NCI-H1694 (cell line): Measurements from ENCODE around the gene BOD1.
"Not testable (repeated sequence)": the region's sequence is repeated elsewhere in the genome, so short reads cannot be mapped to it uniquely, and the experiment has no call there.

Source experiments
- DNase-seq: peaks from one replicate; lab custom pipeline; 2025; lab: John Stamatoyannopoulos, UW

BOD1 gene

DNA sequence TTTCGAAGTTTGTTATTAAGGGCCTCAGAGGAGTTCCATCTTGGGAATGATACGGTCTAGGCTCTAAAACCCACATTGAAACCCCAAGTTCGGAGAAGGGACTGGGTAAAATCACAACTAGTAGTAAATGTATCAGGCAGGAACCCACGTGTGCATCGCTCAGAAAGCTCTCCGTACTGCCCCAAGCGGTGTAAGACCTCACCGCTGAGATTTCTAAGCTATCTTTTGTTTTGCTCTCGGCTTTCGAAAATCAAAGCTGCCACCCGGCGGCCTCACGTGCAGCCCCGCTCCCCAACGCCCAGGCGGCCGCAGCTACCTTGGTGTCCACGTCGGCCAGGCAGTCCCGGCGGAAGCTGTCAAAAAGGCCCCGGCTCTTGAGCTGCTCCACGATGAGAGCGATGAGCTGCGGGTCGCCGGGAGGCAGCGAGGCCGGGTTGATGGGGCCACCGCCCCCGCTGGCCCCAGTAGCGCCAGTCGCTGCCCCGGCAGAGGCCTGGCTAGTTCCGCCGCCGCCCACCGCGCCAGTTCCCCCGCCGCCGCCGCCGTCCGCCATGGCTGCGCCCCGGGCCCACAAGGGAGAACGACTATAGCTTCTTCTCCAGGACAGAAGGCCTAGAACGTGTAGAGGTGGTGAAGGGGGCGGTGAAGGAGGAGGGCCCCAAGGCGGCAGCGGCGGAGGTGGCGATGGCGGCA lies 420 bp downstream of the BOD1 start:
- peak; percentile 21 for DNase-seq

DNA sequence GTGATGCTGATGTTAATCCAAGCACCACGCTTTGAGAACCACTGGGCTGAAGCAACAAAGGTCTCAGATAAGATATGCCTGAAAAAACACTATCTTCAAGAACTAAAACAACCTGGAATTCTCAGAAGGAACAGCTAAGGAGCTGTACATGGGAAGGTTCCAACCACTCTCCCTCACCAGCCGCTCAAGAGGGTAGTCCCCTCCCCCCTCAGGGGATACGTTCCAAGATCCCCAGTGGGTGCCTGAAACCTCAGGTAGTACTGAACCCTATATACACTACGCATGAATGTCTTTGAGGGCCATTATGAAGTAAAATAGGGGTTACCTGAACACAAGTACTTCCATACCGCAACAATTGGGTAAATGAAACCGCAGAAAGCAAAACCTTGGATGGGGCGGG lies 1.9 kb downstream of the BOD1 start:
- DNase-seq, result no peak

DNA sequence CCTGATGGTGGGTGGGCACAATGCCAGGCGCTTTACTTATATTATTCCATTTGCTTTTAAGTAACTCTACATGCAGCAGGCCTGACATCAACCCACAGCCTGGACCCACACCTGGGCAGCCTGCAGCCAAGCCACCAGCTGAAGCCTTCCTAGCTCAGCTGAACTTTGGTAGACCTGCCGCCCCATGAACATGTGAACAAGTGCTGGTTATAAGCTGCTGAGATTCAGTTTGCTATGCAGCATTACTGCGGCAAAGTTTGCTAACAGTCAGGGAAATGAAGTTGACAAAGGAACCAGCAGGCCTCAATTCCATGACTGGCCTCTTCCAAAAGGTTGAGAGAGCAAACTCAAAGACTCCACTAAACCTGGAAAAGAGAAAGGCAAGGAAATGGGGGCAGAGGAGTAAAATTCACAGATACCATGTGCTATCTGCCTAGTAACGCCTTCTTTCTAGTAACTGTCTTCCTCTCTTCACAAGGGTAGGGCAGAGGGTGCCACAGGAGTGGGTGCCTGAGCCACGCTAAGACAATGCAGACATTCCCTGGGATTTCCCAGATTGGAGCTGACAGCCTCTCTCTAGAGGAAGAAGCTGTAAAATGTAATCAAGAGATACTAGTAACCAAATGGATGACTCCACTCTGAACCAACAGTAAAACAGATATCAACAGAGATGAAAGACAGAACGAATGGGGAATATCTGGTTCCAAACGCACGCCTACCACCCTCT lies 2.9 kb downstream of the BOD1 start:
- DNase-seq, result no peak

DNA sequence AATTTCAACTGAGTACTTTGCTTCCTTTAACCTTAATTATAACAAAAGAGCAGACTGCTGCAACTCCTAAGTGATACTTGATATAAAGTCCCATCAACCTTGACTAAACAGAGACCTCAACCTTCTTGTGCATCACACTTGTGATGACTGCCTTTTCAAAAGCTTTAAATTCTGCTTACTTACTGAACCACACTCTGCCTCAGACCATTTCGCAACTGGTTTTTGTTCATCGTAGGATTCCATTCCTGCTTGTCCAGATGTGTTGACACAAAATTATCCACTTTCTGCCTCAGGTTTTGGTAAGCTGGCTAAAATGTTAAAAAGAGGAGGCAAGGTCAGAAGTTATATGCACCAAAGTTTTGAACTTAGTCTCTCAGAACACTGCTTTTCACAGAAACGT lies 3.5 kb downstream of the BOD1 start:
- DNase-seq, result no peak

DNA sequence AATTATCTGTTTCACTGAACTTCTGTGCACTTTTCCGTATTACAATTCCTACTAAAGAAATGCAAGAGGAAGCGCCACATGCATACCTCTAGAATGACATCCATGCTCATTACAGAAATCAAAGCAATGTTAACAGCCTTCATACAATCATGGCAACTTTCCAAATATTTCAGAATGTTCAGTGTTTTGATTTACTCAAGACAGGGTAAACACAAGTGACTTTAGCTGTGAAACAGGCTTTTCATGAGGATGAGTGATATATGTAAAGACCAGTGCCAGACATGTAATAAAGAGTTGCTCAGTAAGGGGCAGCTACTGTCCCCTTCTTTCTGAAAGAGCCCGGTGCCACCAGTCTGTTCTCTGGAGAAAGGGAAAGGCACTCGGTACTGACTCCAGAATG lies 4.7 kb downstream of the BOD1 start:
- DNase-seq, result no peak

DNA sequence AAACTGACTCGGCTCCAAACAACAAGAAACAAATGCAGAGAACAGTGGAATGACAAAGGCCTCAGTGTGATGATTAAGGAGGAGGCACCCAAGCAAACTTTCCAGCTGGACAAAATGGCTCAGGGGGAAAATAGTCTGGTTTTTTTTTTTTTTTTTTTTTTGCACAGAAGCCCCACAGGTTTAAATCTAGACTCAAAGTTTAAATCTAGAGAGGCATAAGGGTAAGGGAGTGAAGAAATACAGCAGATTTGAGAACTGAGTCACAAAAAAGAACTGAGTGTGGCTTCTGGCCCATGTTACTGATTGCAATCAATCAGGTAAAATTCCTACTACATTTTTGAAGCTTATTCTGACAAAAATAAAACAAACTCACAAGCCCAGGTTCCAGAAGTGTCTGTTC lies 12.3 kb downstream of the BOD1 start:
- DNase-seq, result no peak

DNA sequence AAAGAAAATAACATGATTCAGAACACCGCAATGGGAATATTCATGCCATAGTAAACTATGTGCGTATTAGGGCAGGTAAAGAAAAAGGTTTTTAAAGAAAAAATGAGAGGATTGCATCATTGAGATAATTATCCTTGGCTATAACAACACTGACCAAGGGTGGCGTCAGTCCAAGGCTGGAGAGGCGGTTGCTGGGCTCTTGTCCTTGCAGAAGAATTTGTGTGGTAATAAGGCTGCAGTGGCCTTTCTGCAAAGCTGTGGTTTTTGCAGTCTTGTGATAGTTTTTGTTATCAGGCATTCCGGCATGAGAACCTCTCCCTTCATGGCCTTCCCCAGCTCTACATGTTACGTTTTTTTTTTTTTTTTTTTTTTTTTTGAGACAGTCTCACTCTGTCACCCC lies 14.0 kb downstream of the BOD1 start:
- DNase-seq, result no peak

DNA sequence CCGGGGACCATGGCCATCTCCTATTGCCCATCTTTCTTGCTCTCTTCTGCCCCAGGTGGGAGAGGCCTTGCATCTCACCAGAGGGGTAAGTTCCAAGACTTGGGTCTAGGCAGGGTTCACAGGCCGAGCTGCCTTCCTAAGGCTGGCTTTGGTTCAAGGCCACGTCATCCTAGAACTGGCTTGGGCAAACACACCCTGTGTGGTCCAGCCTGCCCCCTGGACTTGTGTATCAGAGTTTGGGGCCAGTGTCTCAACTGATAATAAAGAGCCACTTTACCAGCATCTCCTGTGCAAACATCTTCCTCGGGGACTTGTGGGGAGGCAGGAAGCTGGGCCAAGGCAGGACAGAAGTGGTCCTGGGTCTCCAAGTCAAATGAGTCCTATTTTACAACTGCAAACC lies 17.8 kb downstream of the BOD1 start:
- no peak for DNase-seq

DNA sequence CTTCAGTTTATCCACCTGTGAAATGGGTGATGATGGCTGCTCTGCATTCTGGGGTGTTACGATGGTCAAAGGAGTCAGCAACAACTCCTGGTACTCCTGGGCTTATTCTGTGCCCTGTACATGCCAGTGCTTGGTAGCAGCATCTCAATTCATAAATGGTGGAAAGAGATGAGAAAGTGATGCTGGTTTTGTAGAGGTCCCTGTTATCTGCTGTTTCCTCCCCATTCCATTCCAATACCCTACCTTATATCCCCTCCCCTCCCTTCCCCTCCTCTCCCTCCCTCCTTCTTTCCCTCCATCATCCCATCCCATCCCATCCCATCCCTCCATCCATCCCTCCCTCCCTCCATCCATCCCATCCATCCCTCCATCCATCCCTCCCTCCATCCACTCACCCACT lies 19.1 kb downstream of the BOD1 start:
- DNase-seq, result no peak

DNA sequence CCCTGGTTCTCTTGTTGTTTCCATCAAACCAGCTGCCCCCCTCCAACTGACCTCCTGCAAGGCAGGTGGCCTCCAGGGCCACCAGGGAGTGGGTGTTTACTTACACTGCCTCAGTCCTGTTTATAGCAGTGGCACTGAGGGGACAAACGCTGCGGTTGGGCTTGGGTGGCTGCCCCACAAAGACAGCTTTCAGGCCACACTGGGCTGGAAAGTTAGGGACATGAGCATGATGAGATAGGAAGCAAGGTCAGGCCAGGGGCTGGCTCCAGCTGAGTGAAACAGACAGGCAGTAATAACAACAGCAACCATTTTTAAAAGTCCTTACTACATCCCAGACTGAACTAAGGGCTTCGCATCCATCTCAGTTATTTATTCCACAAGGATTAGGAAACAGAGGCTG lies 20.6 kb downstream of the BOD1 start:
- DNase-seq, result no peak

DNA sequence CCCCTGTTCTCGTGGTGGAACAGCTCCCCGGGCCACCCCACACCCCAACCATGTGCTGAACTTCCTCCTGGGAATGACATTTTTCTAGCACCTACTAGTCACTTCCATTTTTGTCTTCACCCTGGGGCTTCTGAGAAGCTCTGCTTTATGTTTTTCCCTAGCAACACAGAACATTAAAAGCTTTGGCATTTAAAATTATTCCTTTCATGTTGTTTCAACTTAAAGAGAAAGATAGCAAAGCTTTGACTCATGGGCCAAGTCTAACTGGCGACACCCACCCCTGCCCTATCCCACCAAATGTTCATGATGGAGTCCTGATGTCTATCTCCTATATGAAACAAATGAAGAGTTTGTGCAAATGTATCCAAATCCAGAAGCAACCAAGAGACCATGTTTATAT lies 22.4 kb downstream of the BOD1 start:
- DNase-seq, result no peak

DNA sequence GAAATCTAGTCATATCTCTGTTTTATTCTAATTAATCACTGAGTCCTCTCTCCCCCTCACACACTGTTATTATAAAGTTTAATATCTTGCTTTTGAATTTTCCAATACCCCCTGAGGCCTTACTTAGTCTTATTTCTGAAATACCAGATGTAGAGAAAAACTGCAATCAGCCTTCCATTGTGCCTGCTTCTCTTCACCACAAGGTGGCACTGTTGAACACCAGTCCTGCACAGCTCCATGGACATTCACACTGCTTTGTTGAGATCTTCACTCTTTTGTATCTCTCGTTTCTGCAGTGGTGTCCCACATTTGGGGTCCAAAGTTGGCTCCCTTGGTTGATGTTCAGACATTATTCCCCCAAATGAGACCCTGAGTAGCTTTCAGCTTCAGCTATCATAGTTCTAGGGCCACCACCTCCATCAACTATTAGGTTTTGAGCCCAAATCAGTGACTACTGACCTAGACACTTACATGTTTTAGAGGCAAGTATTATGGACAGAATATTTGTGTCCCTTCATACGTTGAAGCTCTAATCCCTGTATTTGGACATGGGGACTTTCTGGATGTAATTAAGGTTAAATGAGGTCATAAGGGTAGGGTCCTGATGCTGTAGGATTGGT lies 24.3 kb downstream of the BOD1 start:
- no peak for DNase-seq

DNA sequence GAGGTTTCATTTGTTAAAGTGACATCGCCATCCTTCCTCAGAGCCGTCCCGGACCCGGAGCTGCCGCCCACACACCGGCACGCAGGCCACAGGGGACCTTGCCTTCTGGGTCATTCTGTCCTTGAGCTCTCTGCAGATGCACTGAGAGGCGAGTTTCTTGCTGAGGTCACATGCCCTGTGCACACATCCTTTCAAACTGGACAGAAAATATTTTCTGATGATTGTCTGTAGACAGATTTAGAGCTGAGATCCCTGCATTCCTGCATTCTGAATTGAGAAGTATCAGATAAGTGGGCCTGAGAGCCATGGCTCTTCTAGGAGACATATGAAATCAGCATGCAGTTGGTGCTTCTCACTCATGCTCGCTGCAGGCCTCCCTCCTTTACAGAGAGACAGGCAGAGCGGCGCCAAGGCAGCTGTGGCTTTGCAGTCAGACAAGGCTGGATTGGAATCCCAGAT lies 25.4 kb downstream of the BOD1 start:
- DNase-seq, result no peak

DNA sequence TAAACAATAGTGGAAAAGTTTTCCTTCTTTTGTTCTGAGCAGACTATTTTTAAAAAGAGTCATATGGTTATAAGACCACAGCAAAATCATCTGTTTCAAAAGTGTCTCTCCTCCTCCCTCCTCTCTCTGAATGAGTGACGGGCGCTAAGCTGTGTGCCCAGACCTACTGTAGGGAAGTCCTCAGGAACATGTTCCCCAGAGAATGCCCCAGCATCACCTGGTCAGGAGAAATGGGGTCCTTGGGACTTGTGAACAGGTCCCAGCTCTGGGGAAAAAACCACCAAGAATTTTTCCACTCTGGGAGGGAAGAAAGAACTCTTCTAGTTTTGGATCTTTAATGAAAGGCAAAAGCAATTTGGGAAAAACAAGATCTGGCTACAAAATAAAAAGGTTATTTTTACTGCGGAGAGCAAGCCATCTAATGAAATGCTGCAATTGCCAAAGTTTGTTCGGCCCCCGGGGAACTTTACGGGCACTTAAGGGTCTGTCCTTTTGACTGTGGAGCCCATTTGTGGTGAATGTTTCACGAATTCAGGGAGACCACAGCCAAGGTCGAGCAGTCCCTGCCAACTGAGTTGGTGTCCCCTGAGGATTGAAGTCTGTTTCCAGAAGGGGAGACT lies 25.9 kb downstream of the BOD1 start:
- DNase-seq, result no peak

DNA sequence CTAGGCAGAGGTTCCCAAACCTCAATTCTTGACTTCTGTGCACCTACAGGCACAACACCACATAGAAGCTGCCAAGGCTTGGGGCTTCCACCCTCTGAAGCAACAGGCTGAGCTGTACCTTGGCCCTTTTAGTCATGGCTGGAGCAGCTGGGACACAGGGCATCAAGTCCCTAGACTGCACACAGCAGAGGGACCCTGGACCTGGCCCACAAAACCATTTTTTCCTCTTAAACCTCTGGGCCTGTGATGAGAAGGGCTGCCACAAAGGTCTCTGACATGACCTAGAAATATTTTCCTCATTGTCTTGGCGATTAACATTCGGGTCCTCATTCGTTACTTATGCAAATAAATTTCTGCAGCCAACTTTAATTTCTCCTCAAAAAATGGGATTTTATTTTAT lies 30.3 kb downstream of the BOD1 start:
- DNase-seq, result not testable (repeated sequence)

DNA sequence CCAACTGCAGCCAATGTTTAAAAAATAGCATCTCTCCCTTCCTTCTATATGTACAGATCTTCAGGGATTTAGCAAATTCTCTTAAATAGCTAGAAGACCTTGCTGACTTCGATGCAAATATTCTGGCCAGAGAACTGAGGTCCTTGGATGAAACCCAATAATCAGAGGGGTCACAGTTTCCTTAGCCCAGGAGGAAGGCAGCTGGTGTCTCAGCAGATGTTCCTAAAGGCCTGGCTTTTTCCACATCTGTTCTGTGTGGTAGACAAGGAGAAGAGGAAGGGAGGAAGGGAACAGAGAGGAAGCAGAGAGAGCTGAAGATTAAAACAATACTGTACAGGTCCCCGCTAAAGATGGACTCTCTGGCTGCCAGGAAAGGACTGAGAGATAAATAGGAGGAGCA lies 33.1 kb downstream of the BOD1 start:
- DNase-seq, result no peak

DNA sequence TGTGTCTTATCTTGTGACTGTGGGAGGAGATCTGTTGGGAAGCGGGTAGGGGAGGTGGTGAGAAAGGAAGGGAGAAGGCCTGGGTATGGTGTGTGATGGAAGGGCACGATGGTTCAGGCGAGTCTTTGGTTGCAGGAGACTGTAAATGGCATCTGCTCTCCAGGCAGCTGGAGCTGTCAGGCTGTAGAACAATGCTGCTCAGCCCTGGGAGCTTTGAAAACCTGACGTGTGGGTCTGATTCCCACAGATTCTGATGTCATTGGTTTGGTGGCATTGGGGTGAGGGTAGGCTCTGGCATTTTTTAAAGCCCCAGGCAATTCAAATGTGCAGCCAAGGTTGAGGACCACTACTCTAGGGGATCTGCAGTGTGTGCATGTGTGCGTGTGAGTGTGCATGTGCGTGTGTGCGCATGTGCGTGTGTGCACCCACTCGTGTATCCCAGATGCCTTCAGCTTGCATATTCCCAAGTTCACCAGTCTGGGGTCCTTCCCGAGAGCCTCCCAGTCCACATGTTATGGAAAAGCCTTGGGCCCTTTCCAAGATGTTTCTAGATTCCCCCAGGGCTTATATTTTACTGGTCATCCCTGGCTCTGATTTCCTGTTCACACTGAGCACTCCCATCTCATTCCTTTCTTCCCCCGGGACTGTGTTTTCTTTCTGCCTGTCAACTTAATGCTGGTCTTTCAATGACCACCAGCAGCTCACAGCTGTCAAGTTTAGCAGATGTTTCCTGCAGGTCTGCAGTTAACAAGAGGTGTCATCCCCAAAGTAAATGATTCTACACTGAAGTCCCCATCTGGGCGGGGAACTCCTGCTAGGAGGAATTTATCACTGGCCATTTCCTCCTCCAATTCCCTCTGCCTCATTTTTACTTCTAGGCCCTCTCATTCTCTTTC lies 34.0 kb downstream of the BOD1 start:
- DNase-seq, result no peak

DNA sequence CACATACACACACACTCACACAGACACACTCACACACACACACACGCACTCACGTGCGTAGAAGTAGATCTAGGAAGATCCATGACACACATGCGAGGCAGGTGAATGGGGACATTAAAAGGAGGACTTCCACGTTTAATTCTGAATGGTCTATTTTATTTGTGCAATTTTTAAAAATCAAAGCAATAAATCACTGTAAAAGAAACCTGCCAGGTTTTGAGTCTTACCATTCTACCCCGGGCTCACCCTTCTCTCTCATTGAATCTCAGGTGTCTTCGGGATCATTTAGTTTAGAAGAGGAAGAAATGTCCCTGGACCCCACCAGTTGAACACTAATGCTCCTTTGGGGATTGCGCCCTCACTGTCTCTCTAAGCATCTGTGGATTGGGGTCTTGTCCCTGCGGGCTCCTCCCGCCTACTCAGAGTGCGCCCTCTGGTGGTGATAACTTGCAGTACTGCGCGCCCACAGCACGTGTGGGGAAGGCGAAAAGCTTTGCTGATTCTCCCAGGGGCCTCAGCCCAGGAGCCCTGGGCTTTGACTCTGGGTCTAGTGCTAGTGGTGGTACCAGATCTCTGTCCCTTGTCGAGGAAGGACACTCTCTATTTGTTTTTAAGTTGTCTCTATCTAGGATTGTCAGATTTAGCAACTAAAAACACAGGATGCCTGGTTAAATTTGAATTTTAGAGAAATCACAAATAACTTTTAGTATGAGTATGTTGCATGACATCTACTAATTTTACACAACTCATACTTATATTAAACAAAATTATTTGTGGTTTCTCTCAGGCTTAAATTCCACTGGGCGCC lies 34.8 kb downstream of the BOD1 start:
- no peak for DNase-seq

DNA sequence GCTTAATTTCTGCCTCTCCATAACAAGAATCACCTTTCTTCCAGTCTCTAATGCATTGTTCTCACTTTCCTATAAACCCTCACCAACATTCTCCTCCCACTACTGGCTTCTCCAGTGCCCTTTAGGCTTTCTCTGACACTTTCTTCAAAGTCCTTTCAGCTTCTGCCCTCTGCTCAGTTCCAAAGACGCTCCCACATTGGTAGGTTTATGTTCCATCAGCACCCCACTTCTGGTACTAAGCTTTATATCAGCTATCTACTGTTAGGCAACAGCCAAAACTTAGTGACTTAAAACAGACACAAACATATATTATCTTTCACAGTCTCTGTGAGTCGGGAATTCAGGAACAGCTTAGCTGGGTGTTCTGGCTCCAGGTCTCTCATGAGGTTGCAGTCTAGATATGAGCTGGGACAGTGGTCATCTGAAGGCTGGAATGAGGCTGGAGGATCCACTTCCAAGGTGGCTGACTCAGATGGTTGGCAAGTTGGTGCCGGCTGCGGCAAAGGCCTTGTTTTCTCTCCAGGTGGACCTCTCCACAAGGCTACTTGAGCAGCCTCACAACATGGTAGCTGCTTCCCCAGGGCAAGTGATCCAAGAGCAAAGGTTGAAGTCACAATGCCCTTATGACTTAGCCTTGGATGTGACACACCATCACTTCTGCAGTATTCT lies 37.4 kb downstream of the BOD1 start:
- no peak for DNase-seq

DNA sequence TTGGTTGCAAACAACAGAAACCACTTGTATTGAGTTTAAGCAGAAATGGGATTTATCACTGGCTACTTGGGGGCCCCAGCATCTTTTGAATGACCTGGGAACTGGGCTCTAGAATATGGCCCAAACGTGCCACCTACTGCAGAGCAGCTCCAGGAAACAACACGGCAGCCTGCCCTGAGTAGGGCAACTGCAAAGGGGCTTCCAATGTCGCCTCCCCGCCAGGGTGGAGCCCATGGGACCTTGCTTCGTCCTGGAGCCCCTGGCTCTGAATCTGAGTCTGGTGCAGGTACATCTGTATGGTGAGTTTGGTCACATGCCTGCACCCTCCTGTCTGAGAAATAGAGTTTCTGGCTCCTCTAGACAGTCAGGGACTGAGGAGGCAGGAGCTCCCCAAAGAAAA lies 38.6 kb downstream of the BOD1 start:
- DNase-seq, result no peak

DNA sequence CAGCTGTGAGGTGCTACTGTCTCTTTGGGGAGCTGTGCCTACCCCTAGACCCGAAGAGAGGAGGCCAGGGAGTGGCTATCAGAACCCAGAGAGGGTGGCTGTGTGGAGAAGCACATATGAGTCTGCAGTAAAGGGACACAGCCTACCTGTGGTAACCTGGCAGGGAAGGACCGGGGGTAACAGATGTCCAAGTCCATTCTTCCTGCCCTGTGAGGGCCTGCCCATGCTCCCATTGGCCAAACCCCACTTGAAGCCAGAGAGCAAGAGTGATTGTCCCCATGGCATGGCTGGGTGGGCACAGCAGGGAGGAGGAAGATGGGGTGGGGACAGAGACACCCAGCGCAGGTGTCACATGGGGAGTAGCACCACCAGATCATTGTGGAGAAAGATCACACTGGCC lies 39.3 kb downstream of the BOD1 start:
- no peak for DNase-seq
